ENCODE results near the gene MSLN. TPM values are rescaled to one million over a fixed set of nuclear protein-coding genes. Genes with fewer than 3 reads are reported as not detected.

MSLN gene
- total RNA-seq, 3 donors from 2014 or later (not counting 1 experiment from before 2014, with no cell fraction given), result not detected

GRCh38 chr16:764184-764750, 3.7 kb downstream of the MSLN start:
- DNase-seq, result no peak
- H3K36me3 ChIP-seq (ENCODE audit: control insufficient read depth, insufficient read depth, low read length), result no peaks in the 10 kb centered on the region
- Mint-ChIP-seq H3K27ac (no peak overlapping the region), H3K4me1 (no peaks in the 10 kb centered on the region), H3K27me3 (ENCODE audit: low read depth in 2 of 2) (no peaks in the 10 kb centered on the region), H3K4me3 (no peak overlapping the region), H3K9me3 (no peaks in the 10 kb centered on the region), H3K36me3 (no peaks in the 10 kb centered on the region)
- H3K9me3 ChIP-seq (ENCODE audit: control insufficient read depth, insufficient read depth, low read length), result no peaks in the 10 kb centered on the region
- H3K27me3 ChIP-seq (ENCODE audit: control insufficient read depth, insufficient read depth, low read length), result no peaks in the 10 kb centered on the region
- intact Hi-C loops (cut with micrococcal nuclease), result no loop called here
- H3K4me3 ChIP-seq (ENCODE audit: low read length), result no peak overlapping the region
- TF ChIP-seq, protein P1, sequence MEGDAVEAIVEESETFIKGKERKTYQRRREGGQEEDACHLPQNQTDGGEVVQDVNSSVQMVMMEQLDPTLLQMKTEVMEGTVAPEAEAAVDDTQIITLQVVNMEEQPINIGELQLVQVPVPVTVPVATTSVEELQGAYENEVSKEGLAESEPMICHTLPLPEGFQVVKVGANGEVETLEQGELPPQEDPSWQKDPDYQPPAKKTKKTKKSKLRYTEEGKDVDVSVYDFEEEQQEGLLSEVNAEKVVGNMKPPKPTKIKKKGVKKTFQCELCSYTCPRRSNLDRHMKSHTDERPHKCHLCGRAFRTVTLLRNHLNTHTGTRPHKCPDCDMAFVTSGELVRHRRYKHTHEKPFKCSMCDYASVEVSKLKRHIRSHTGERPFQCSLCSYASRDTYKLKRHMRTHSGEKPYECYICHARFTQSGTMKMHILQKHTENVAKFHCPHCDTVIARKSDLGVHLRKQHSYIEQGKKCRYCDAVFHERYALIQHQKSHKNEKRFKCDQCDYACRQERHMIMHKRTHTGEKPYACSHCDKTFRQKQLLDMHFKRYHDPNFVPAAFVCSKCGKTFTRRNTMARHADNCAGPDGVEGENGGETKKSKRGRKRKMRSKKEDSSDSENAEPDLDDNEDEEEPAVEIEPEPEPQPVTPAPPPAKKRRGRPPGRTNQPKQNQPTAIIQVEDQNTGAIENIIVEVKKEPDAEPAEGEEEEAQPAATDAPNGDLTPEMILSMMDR (IDR thresholded peaks at IDR 0.05), result no peak
- 83% methylated on average over 20 of the region's 20 CpGs for WGBS (ENCODE audit: insufficient coverage)
- no peak for ATAC-seq
- no peaks in the 10 kb centered on the region for H3K4me1 ChIP-seq (ENCODE audit: control insufficient read depth, insufficient read depth, low read length)
- no peak overlapping the region for H3K27ac ChIP-seq (ENCODE audit: low read length)

DNA sequence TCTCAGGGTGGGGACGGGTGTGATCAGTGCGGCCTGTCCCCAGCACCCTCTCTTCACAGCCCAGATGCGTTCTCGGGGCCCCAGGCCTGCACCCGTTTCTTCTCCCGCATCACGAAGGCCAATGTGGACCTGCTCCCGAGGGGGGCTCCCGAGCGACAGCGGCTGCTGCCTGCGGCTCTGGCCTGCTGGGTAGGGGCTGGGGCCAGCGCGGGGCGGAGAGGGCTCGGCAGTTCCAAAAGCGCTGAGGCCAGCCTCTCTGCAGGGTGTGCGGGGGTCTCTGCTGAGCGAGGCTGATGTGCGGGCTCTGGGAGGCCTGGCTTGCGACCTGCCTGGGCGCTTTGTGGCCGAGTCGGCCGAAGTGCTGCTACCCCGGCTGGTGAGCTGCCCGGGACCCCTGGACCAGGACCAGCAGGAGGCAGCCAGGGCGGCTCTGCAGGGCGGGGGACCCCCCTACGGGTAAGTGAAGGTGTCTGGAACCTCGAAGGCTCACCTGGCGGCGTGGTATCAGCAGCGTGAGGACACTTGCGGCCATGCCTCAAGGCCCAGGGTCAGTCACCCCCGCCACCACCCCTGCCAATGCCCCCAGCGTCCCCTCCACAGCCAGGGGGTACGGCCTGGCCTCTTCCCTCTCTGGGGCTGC, 4.4 kb downstream of the MSLN start:
- DNase-seq, result no peak
- WGBS (ENCODE audit: insufficient coverage), result 92% methylated on average over 38 of the region's 38 CpGs

DNA sequence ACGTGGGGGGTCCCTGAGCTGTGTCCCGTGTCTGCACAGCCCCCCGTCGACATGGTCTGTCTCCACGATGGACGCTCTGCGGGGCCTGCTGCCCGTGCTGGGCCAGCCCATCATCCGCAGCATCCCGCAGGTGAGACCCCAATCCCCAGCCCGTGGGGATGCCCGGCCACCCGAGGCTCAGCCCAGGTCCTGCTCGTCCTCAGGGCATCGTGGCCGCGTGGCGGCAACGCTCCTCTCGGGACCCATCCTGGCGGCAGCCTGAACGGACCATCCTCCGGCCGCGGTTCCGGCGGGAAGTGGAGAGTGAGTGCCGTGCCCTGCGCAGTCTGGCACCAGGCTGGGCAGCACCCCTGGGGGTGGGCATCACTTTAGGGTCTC, 4.9 kb downstream of the MSLN start:
- H3K4me3 Mint-ChIP-seq, result no peak overlapping the region
- no peak for DNase-seq
- no peaks in the 10 kb centered on the region for H3K27me3 ChIP-seq (ENCODE audit: control insufficient read depth, insufficient read depth, low read length)
- H3K27me3 Mint-ChIP-seq (ENCODE audit: low read depth in 2 of 2), result no peaks in the 10 kb centered on the region
- 94% methylated on average over 29 of the region's 29 CpGs for WGBS (ENCODE audit: insufficient coverage)
- H3K27ac Mint-ChIP-seq, result no peak overlapping the region
- no peaks in the 10 kb centered on the region for H3K9me3 ChIP-seq (ENCODE audit: control insufficient read depth, insufficient read depth, low read length)
- no peaks in the 10 kb centered on the region for H3K4me1 ChIP-seq (ENCODE audit: control insufficient read depth, insufficient read depth, low read length)
- TF ChIP-seq, protein P1 (IDR thresholded peaks at IDR 0.05), result no peak
- H3K36me3 Mint-ChIP-seq, result no peaks in the 10 kb centered on the region
- no peaks in the 10 kb centered on the region for H3K4me1 Mint-ChIP-seq
- intact Hi-C loops (cut with micrococcal nuclease), result no loop called here
- H3K4me3 ChIP-seq (ENCODE audit: low read length), result no peak overlapping the region
- no peak for ATAC-seq
- H3K9me3 Mint-ChIP-seq, result no peaks in the 10 kb centered on the region
- H3K27ac ChIP-seq (ENCODE audit: low read length), result no peak overlapping the region
- H3K36me3 ChIP-seq (ENCODE audit: control insufficient read depth, insufficient read depth, low read length), result no peaks in the 10 kb centered on the region

More for the DNA sequence above, 4.4 kb downstream of the MSLN start:
- no peaks in the 10 kb centered on the region for H3K9me3 Mint-ChIP-seq
- no peaks in the 10 kb centered on the region for H3K36me3 Mint-ChIP-seq
- H3K27me3 Mint-ChIP-seq (ENCODE audit: low read depth in 2 of 2), result no peaks in the 10 kb centered on the region
- no peak overlapping the region for H3K4me3 Mint-ChIP-seq
- H3K36me3 ChIP-seq (ENCODE audit: control insufficient read depth, insufficient read depth, low read length), result no peaks in the 10 kb centered on the region
- no peak overlapping the region for H3K27ac ChIP-seq (ENCODE audit: low read length)
- intact Hi-C loops (cut with micrococcal nuclease), result no loop called here
- TF ChIP-seq, protein P1 (IDR thresholded peaks at IDR 0.05), result no peak
- H3K27ac Mint-ChIP-seq, result no peak overlapping the region
- no peaks in the 10 kb centered on the region for H3K9me3 ChIP-seq (ENCODE audit: control insufficient read depth, insufficient read depth, low read length)
- H3K4me3 ChIP-seq (ENCODE audit: low read length), result no peak overlapping the region
- no peaks in the 10 kb centered on the region for H3K27me3 ChIP-seq (ENCODE audit: control insufficient read depth, insufficient read depth, low read length)
- H3K4me1 Mint-ChIP-seq, result no peaks in the 10 kb centered on the region
- no peaks in the 10 kb centered on the region for H3K4me1 ChIP-seq (ENCODE audit: control insufficient read depth, insufficient read depth, low read length)
- ATAC-seq, result no peak
